Measurements from ENCODE around the gene MUS81. TPM values are rescaled to one million over a fixed set of nuclear protein-coding genes. Genes with fewer than 3 reads are reported as not detected.

The MUS81 gene
- total RNA-seq (10 to 100 TPM; 60.7 to 63.1 TPM), polyA plus RNA-seq (100 to 1,000 TPM in 1 of 2 donors, 10 to 100 TPM in 1; 40.7 to 102 TPM)
- long read RNA-seq, donor 1, transcript MUS81-201 (16 exons, 2,392 nt), result major isoform, 87 of 178 reads
- long read RNA-seq, donor 1, partial matches to known transcripts, result 32 of 178 reads
- long read RNA-seq, donor 1, other reads (novel, unspliced or antisense), result 55 of 178 reads
- long read RNA-seq, donor 2, transcript MUS81-201 (16 exons, 2,392 nt), result major isoform, 13 of 30 reads
- long read RNA-seq, donor 2, partial matches to known transcripts, result 2 of 30 reads
- long read RNA-seq, donor 2, other reads (novel, unspliced or antisense), result 13 of 30 reads

GRCh38 chr11:65860278-65861164 is at the start of gene MUS81:
Gene MUS81, plus strand, starts transcription at chr11:65860433. Its CDS starts 321 bp downstream, at chr11:65860754.
- Histone ChIP-seq H3K27ac (ENCODE audit: low read depth in 1 of 2, low read length in 2 of 2) (peak within 1 kb of the TSS; percentile 96 to 97), H3K4me1 (ENCODE audit: control insufficient read depth in 1 of 2, insufficient read depth in 2 of 2, low read length in 2 of 2) (no peaks in the 10 kb centered on the region), H3K36me3 (ENCODE audit: control insufficient read depth in 1 of 2, insufficient read depth in 2 of 2, low read length in 1 of 2) (peaks cover 0 to 8% of the 10 kb centered on the region in 2 donors), H3K4me3 (ENCODE audit: low read length in 2 of 2) (peak within 1 kb of the TSS; percentile 16 to 64), H3K27me3 (ENCODE audit: control insufficient read depth in 1 of 2, insufficient read depth in 2 of 2, low read length in 1 of 2) (no peaks in the 10 kb centered on the region), H3K9me3 (ENCODE audit: control insufficient read depth, low read length) (no peaks in the 10 kb centered on the region)
- ATAC-seq (ENCODE audit: low FRiP score) (peak; percentile 85), DNase-seq (peak; percentile 97 to 99)
- WGBS, 2 donors, result 0 to 1% methylated on average over 75 to 78 of the region's 78 CpGs
- intact Hi-C loops (cut with DNase I), result no loop called here

- DNase-seq (no peak), ATAC-seq (ENCODE audit: low FRiP score) (no peak)
- no peaks in the 10 kb centered on the region for H3K27me3 ChIP-seq (ENCODE audit: control insufficient read depth in 1 of 2, insufficient read depth in 2 of 2, low read length in 1 of 2)
- 70 to 71% methylated on average over 19 of the region's 19 CpGs for WGBS, 2 donors
- H3K9me3 ChIP-seq (ENCODE audit: control insufficient read depth, low read length), result no peaks in the 10 kb centered on the region
- intact Hi-C loops (cut with DNase I), result loop anchor here in 1 of 2 donors (10.0 kb wide), 1 partner anchor 187 kb away; no protein-coding TSS in a partner anchor
- no peaks in the 10 kb centered on the region for H3K4me1 ChIP-seq (ENCODE audit: control insufficient read depth in 1 of 2, insufficient read depth in 2 of 2, low read length in 2 of 2)
- H3K27ac ChIP-seq (ENCODE audit: low read depth in 1 of 2, low read length in 2 of 2), result no peak overlapping the region
- H3K4me3 ChIP-seq (ENCODE audit: low read length in 2 of 2), result no peak overlapping the region
- H3K36me3 ChIP-seq (ENCODE audit: control insufficient read depth in 1 of 2, insufficient read depth in 2 of 2, low read length in 1 of 2), result no peaks in the 10 kb centered on the region
These were observed 48.3 kb upstream of the MUS81 start for GRCh38 chr11:65811764-65812475.

- no peak overlapping the region for H3K27ac ChIP-seq (ENCODE audit: low read depth in 1 of 2, low read length in 2 of 2)
- DNase-seq, result peak in 1 of 2 donors; percentile 81
- no peaks in the 10 kb centered on the region for H3K27me3 ChIP-seq (ENCODE audit: control insufficient read depth in 1 of 2, insufficient read depth in 2 of 2, low read length in 1 of 2)
- ATAC-seq (ENCODE audit: low FRiP score), result no peak
- intact Hi-C loops (cut with DNase I), result loop anchor here in 1 of 2 donors (10.0 kb wide), 1 partner anchor 190 kb away; no protein-coding TSS in a partner anchor
- no peak overlapping the region for H3K4me3 ChIP-seq (ENCODE audit: low read length in 2 of 2)
- H3K4me1 ChIP-seq (ENCODE audit: control insufficient read depth in 1 of 2, insufficient read depth in 2 of 2, low read length in 2 of 2), result no peaks in the 10 kb centered on the region
- 59 to 61% methylated on average over 18 of the region's 18 CpGs for WGBS, 2 donors
- H3K9me3 ChIP-seq (ENCODE audit: control insufficient read depth, low read length), result no peaks in the 10 kb centered on the region
- H3K36me3 ChIP-seq (ENCODE audit: control insufficient read depth in 1 of 2, insufficient read depth in 2 of 2, low read length in 1 of 2), result no peaks in the 10 kb centered on the region
These were observed 45.9 kb upstream of the MUS81 start for GRCh38 chr11:65814131-65814985.

- Histone ChIP-seq H3K36me3 (ENCODE audit: control insufficient read depth in 1 of 2, insufficient read depth in 2 of 2, low read length in 1 of 2) (no peaks in the 10 kb centered on the region), H3K27ac (ENCODE audit: low read depth in 1 of 2, low read length in 2 of 2) (no peak overlapping the region), H3K4me1 (ENCODE audit: control insufficient read depth in 1 of 2, insufficient read depth in 2 of 2, low read length in 2 of 2) (no peaks in the 10 kb centered on the region), H3K27me3 (ENCODE audit: control insufficient read depth in 1 of 2, insufficient read depth in 2 of 2, low read length in 1 of 2) (no peaks in the 10 kb centered on the region), H3K9me3 (ENCODE audit: control insufficient read depth, low read length) (no peaks in the 10 kb centered on the region), H3K4me3 (ENCODE audit: low read length in 2 of 2) (no peak overlapping the region)
- 90 to 92% methylated on average over 16 of the region's 16 CpGs for WGBS, 2 donors
- no peak for DNase-seq
- ATAC-seq (ENCODE audit: low FRiP score), result no peak
- intact Hi-C loops (cut with DNase I), result loop anchor here (5.0 to 10.0 kb wide), 2 partner anchors 38 to 190 kb away; no protein-coding TSS in a partner anchor
These were observed 45.2 kb upstream of the MUS81 start for GRCh38 chr11:65814986-65815565.

GRCh38 chr11:65816696-65817095 is 43.5 kb upstream of the MUS81 start:
- H3K9me3 ChIP-seq (ENCODE audit: control insufficient read depth, low read length), result no peaks in the 10 kb centered on the region
- H3K4me1 ChIP-seq (ENCODE audit: control insufficient read depth in 1 of 2, insufficient read depth in 2 of 2, low read length in 2 of 2), result no peaks in the 10 kb centered on the region
- WGBS, 2 donors, result 93 to 96% methylated on average over 3 of the region's 3 CpGs
- intact Hi-C loops (cut with DNase I), result loop anchor here (5.0 to 10.0 kb wide), 2 partner anchors 39 to 192 kb away; no protein-coding TSS in a partner anchor
- H3K36me3 ChIP-seq (ENCODE audit: control insufficient read depth in 1 of 2, insufficient read depth in 2 of 2, low read length in 1 of 2), result no peaks in the 10 kb centered on the region
- ATAC-seq (ENCODE audit: low FRiP score) (no peak), DNase-seq (no peak)
- no peaks in the 10 kb centered on the region for H3K27me3 ChIP-seq (ENCODE audit: control insufficient read depth in 1 of 2, insufficient read depth in 2 of 2, low read length in 1 of 2)
- H3K27ac ChIP-seq (ENCODE audit: low read depth in 1 of 2, low read length in 2 of 2), result no peak overlapping the region
- H3K4me3 ChIP-seq (ENCODE audit: low read length in 2 of 2), result no peak overlapping the region

- H3K9me3 ChIP-seq (ENCODE audit: control insufficient read depth, low read length), result no peaks in the 10 kb centered on the region
- intact Hi-C loops (cut with DNase I), result loop anchor here (5.0 to 10.0 kb wide), 2 partner anchors 40 to 193 kb away; no protein-coding TSS in a partner anchor
- DNase-seq (no peak), ATAC-seq (ENCODE audit: low FRiP score) (no peak)
- H3K27me3 ChIP-seq (ENCODE audit: control insufficient read depth in 1 of 2, insufficient read depth in 2 of 2, low read length in 1 of 2), result no peaks in the 10 kb centered on the region
- WGBS, 2 donors, result 68 to 72% methylated on average over 5 of the region's 5 CpGs
- H3K4me1 ChIP-seq (ENCODE audit: control insufficient read depth in 1 of 2, insufficient read depth in 2 of 2, low read length in 2 of 2), result no peaks in the 10 kb centered on the region
- H3K36me3 ChIP-seq (ENCODE audit: control insufficient read depth in 1 of 2, insufficient read depth in 2 of 2, low read length in 1 of 2), result no peaks in the 10 kb centered on the region
- H3K27ac ChIP-seq (ENCODE audit: low read depth in 1 of 2, low read length in 2 of 2), result no peak overlapping the region
- peak overlapping the region; percentile 71 to 94 for H3K4me3 ChIP-seq (ENCODE audit: low read length in 2 of 2)
These were observed 42.9 kb upstream of the MUS81 start for GRCh38 chr11:65817312-65817834.

- no peak overlapping the region for H3K27ac ChIP-seq (ENCODE audit: low read depth in 1 of 2, low read length in 2 of 2)
- H3K27me3 ChIP-seq (ENCODE audit: control insufficient read depth in 1 of 2, insufficient read depth in 2 of 2, low read length in 1 of 2), result no peaks in the 10 kb centered on the region
- intact Hi-C loops (cut with DNase I), result loop anchor here (2.0 to 10.0 kb wide), 5 partner anchors 37 to 193 kb away; partner anchors contain the start of gene AP5B1 (in 1 of the 2)
- DNase-seq, result peak; percentile 96 to 100
- H3K4me3 ChIP-seq (ENCODE audit: low read length in 2 of 2), result peak overlapping the region; percentile 71 to 94
- ATAC-seq (ENCODE audit: low FRiP score), result peak; percentile 97
- no peaks in the 10 kb centered on the region for H3K36me3 ChIP-seq (ENCODE audit: control insufficient read depth in 1 of 2, insufficient read depth in 2 of 2, low read length in 1 of 2)
- WGBS, 2 donors, result 6 to 8% methylated on average over 54 to 74 of the region's 74 CpGs
- H3K9me3 ChIP-seq (ENCODE audit: control insufficient read depth, low read length), result no peaks in the 10 kb centered on the region
- H3K4me1 ChIP-seq (ENCODE audit: control insufficient read depth in 1 of 2, insufficient read depth in 2 of 2, low read length in 2 of 2), result no peaks in the 10 kb centered on the region
These were observed 42.2 kb upstream of the MUS81 start for GRCh38 chr11:65817835-65818680.
